Stomach (tissue), 4 donors: ENCODE measurements around the gene KIAA1958.

ENCODE experiments used
- POLR2A ChIP-seq, 4 donors: fragments of 450-650 bp; IDR thresholded peaks; one replicate each; pipeline ENCODE4 v1.6.1; 2016; ENCODE audit warnings: antibody characterized with exemption in 4 of 4, control low read depth in 2 of 4, mild to moderate bottlenecking in 1 of 4, moderate library complexity in 1 of 4
- POLR2AphosphoS5 ChIP-seq, 3 donors: sonication (generic); formaldehyde crosslinking; IDR thresholded peaks; one replicate each; pipeline ENCODE4 v1.6.1; 2016; ENCODE audit warnings: antibody characterized with exemption in 3 of 3
- TF ChIP-seq, protein P1 (sequence below), 7 experiments: fragments of 450-650 bp in 4 of 7; fragments of 200-600 bp in 3 of 7; sonication (generic) in 3 of 7; IDR thresholded peaks; one replicate each; pipeline ENCODE4 v1.5.1; 2016 to 2019; ENCODE audit warnings: antibody characterized with exemption in 7 of 7, control low read depth in 2 of 7, mild to moderate bottlenecking in 1 of 7

- TF ChIP-seq, protein P1, sequence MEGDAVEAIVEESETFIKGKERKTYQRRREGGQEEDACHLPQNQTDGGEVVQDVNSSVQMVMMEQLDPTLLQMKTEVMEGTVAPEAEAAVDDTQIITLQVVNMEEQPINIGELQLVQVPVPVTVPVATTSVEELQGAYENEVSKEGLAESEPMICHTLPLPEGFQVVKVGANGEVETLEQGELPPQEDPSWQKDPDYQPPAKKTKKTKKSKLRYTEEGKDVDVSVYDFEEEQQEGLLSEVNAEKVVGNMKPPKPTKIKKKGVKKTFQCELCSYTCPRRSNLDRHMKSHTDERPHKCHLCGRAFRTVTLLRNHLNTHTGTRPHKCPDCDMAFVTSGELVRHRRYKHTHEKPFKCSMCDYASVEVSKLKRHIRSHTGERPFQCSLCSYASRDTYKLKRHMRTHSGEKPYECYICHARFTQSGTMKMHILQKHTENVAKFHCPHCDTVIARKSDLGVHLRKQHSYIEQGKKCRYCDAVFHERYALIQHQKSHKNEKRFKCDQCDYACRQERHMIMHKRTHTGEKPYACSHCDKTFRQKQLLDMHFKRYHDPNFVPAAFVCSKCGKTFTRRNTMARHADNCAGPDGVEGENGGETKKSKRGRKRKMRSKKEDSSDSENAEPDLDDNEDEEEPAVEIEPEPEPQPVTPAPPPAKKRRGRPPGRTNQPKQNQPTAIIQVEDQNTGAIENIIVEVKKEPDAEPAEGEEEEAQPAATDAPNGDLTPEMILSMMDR (IDR thresholded peaks at IDR 0.05), result no peak
- TF ChIP-seq POLR2AphosphoS5 (IDR thresholded peaks at IDR 0.05) (no peak), POLR2A (IDR thresholded peaks at IDR 0.05) (no peak)
Measured at GRCh38 chr9:112531666-112532282, 45.1 kb downstream of the KIAA1958 start.
